ENCODE data around the gene POLE2. TPM values are rescaled to one million over a fixed set of nuclear protein-coding genes. Genes with fewer than 3 reads are reported as not detected.
"Not testable (repeated sequence)": the region's sequence is repeated elsewhere in the genome, so short reads cannot be mapped to it uniquely, and the experiment has no call there.

Gene POLE2, protein sequence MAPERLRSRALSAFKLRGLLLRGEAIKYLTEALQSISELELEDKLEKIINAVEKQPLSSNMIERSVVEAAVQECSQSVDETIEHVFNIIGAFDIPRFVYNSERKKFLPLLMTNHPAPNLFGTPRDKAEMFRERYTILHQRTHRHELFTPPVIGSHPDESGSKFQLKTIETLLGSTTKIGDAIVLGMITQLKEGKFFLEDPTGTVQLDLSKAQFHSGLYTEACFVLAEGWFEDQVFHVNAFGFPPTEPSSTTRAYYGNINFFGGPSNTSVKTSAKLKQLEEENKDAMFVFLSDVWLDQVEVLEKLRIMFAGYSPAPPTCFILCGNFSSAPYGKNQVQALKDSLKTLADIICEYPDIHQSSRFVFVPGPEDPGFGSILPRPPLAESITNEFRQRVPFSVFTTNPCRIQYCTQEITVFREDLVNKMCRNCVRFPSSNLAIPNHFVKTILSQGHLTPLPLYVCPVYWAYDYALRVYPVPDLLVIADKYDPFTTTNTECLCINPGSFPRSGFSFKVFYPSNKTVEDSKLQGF
- total RNA-seq (1 to 10 TPM in 4 of 9 donors, under 1 TPM in 4, not detected in 1; 0.25 to 3.4 (median 0.91) TPM), polyA plus RNA-seq (1 to 10 TPM in 1 of 2 donors, under 1 TPM in 1; 0.88 to 1.2 TPM)
- long read RNA-seq, donor 1: 0 reads
- long read RNA-seq, donor 2, partial matches to known transcripts: 0 of 1 reads
- long read RNA-seq, donor 2, other reads (novel, unspliced or antisense): 1 of 1 reads
- long read RNA-seq, donor 3: 0 reads

GRCh38 chr14:49687942-49688700 is at the start of gene POLE2:
Gene POLE2, minus strand, starts transcription at chr14:49688214. Its CDS starts 11 bp downstream, at chr14:49688203.
- intact Hi-C loops (cut with DNase I): loop anchor here in 3 of 10 donors (5.0 kb wide), 2 partner anchors 41 to 51 kb away; partner anchors contain the start of gene DNAAF2 (in 2 of the 3)
- Histone ChIP-seq H3K36me3 (no peaks in the 10 kb centered on the region), H3K27ac (peak within 1 kb of the TSS; percentile 45 to 89 (median 77)), H3K4me3 (peak within 1 kb of the TSS; percentile 55 to 83 (median 74)), H3K27me3 (no peaks in the 10 kb centered on the region), H3K4me1 (peaks cover 0 to 20% (median 7%) of the 10 kb centered on the region in 12 donors), H3K9me3 (no peaks in the 10 kb centered on the region)
- WGBS, 4 donors: 4 to 15% (median 5%) methylated on average over 23 to 67 of the region's 67 CpGs
- DNase-seq: peak; percentile 74 to 88 (median 77)
- peak in 1 of 2 donors; percentile 34 for TF ChIP-seq POLR2A (IDR thresholded peaks at IDR 0.05)
- peak in 5 of 12 donors; percentile 5 to 31 (median 14) for TF ChIP-seq CTCF (IDR thresholded peaks at IDR 0.05)
- ATAC-seq: peak; percentile 79 to 91 (median 89)

GRCh38 chr14:49735669-49736068 is 47.7 kb upstream of the POLE2 start:
- peaks cover 0 to 80% (median 9%) of the 10 kb centered on the region in 9 donors for H3K36me3 ChIP-seq
- H3K27me3 ChIP-seq; H3K4me3 ChIP-seq; intact Hi-C loops (cut with DNase I); H3K4me1 ChIP-seq; H3K27ac ChIP-seq; DNase-seq; H3K9me3 ChIP-seq; ATAC-seq: not testable (repeated sequence)
- 85 to 98% (median 97%) methylated on average over 4 of the region's 4 CpGs for WGBS, 4 donors

- intact Hi-C loops (cut with DNase I): no loop called here
- DNase-seq (no peak), ATAC-seq (no peak)
- Histone ChIP-seq H3K27ac (no peak overlapping the region), H3K36me3 (peaks cover 0 to 85% (median 8%) of the 10 kb centered on the region in 9 donors), H3K27me3 (no peaks in the 10 kb centered on the region), H3K4me1 (no peaks in the 10 kb centered on the region), H3K9me3 (no peaks in the 10 kb centered on the region), H3K4me3 (no peak overlapping the region)
- TF ChIP-seq CTCF (IDR thresholded peaks at IDR 0.05) (no peak), POLR2A (IDR thresholded peaks at IDR 0.05) (no peak)
Observed at GRCh38 chr14:49733836-49734235, 45.8 kb upstream of the POLE2 start.

GRCh38 chr14:49732896-49733295 is 44.9 kb upstream of the POLE2 start:
- no peaks in the 10 kb centered on the region for H3K9me3 ChIP-seq
- DNase-seq (no peak), ATAC-seq (no peak)
- WGBS, 4 donors: 87 to 93% (median 92%) methylated on average over 3 of the region's 3 CpGs
- peaks cover 0 to 90% (median 14%) of the 10 kb centered on the region in 9 donors for H3K36me3 ChIP-seq
- TF ChIP-seq CTCF (IDR thresholded peaks at IDR 0.05) (no peak), POLR2A (IDR thresholded peaks at IDR 0.05) (no peak)
- no peak overlapping the region for H3K27ac ChIP-seq
- no peaks in the 10 kb centered on the region for H3K27me3 ChIP-seq
- no peaks in the 10 kb centered on the region for H3K4me1 ChIP-seq
- no peak overlapping the region for H3K4me3 ChIP-seq
- intact Hi-C loops (cut with DNase I): no loop called here
